ENCODE measurements around the gene RPP25L. TPM values are rescaled to one million over a fixed set of nuclear protein-coding genes. Genes with fewer than 3 reads are reported as not detected.
A peak's percentile ranks its signal among the peaks of the same experiment; 100 is the strongest.

RPP25L gene
- polyA plus RNA-seq, 3 donors, result 20.1 to 42.3 (median 39.4) TPM

GRCh38 chr9:34566322-34566721, 45.6 kb downstream of the RPP25L start:
- Mint-ChIP-seq H3K9me3 (peaks cover 0 to 10% (median 7%) of the 10 kb centered on the region in 7 donors), H3K27ac (peak overlapping the region in 1 of 7 donors; percentile 0), H3K27me3 (ENCODE audit: low read depth in 3 of 3) (peaks cover 18 to 22% (median 19%) of the 10 kb centered on the region in 3 donors), H3K36me3 (no peaks in the 10 kb centered on the region), H3K4me1 (no peaks in the 10 kb centered on the region), H3K4me3 (no peak overlapping the region)
- WGBS (ENCODE audit: insufficient coverage), result 72% methylated on average over 8 of the region's 8 CpGs
- H3K79me2 ChIP-seq (ENCODE audit: insufficient read depth, low read length), result no peaks in the 10 kb centered on the region
- no peaks in the 10 kb centered on the region for H3K36me3 ChIP-seq (replicated peaks in 1 of 2; ENCODE audit: control insufficient read depth in 1 of 2, insufficient read depth in 2 of 2, low read length in 2 of 2)
- intact Hi-C loops (cut with micrococcal nuclease), result no loop called here
- peaks cover 0 to 7% of the 10 kb centered on the region in 2 donors for H3K9me3 ChIP-seq (replicated peaks in 1 of 2; ENCODE audit: control insufficient read depth in 1 of 2, insufficient read depth in 1 of 2, low read length in 2 of 2)
- peaks cover 0 to 2% of the 10 kb centered on the region in 2 donors for H3K27me3 ChIP-seq (ENCODE audit: control insufficient read depth in 2 of 2, insufficient read depth in 2 of 2, low read length in 2 of 2)
- no peak overlapping the region for H3K4me2 ChIP-seq (replicated peaks; ENCODE audit: extremely low read depth, low read length, poor library complexity, severe bottlenecking)
- H3K4me1 ChIP-seq (ENCODE audit: control insufficient read depth in 1 of 2, insufficient read depth in 2 of 2, low read length in 2 of 2), result no peaks in the 10 kb centered on the region
- H4K20me1 ChIP-seq (ENCODE audit: insufficient read depth, low read length), result no peaks in the 10 kb centered on the region
- H3K9ac ChIP-seq (ENCODE audit: insufficient read depth, low read length, poor library complexity, severe bottlenecking), result no peak overlapping the region
- TF ChIP-seq CTCF (IDR thresholded peaks at IDR 0.05), result no peak
- no peak overlapping the region for H3K4me3 ChIP-seq (replicated peaks in 1 of 3; ENCODE audit: low read depth in 2 of 3, low read length in 3 of 3)
- H3K27ac ChIP-seq (ENCODE audit: low read depth in 1 of 2, low read length in 2 of 2), result no peak overlapping the region
- no peak for DNase-seq
- H2AFZ ChIP-seq (ENCODE audit: insufficient read depth, low read depth, low read length, poor library complexity, severe bottlenecking), result no peak overlapping the region

- Mint-ChIP-seq H3K27me3 (ENCODE audit: low read depth in 3 of 3) (peaks cover 21 to 24% (median 21%) of the 10 kb centered on the region in 3 donors), H3K27ac (no peak overlapping the region), H3K36me3 (no peaks in the 10 kb centered on the region), H3K9me3 (peaks cover 0 to 10% (median 7%) of the 10 kb centered on the region in 7 donors), H3K4me3 (no peak overlapping the region), H3K4me1 (no peaks in the 10 kb centered on the region)
- Histone ChIP-seq H4K20me1 (ENCODE audit: insufficient read depth, low read length) (no peaks in the 10 kb centered on the region), H2AFZ (ENCODE audit: insufficient read depth, low read depth, low read length, poor library complexity, severe bottlenecking) (no peak overlapping the region), H3K4me2 (replicated peaks; ENCODE audit: extremely low read depth, low read length, poor library complexity, severe bottlenecking) (no peak overlapping the region), H3K36me3 (replicated peaks in 1 of 2; ENCODE audit: control insufficient read depth in 1 of 2, insufficient read depth in 2 of 2, low read length in 2 of 2) (no peaks in the 10 kb centered on the region), H3K4me3 (replicated peaks in 1 of 3; ENCODE audit: low read depth in 2 of 3, low read length in 3 of 3) (no peak overlapping the region), H3K9me3 (replicated peaks in 1 of 2; ENCODE audit: control insufficient read depth in 1 of 2, insufficient read depth in 1 of 2, low read length in 2 of 2) (peaks cover 0 to 7% of the 10 kb centered on the region in 2 donors), H3K9ac (ENCODE audit: insufficient read depth, low read length, poor library complexity, severe bottlenecking) (no peak overlapping the region), H3K79me2 (ENCODE audit: insufficient read depth, low read length) (no peaks in the 10 kb centered on the region), H3K4me1 (ENCODE audit: control insufficient read depth in 1 of 2, insufficient read depth in 2 of 2, low read length in 2 of 2) (no peaks in the 10 kb centered on the region), H3K27me3 (ENCODE audit: control insufficient read depth in 2 of 2, insufficient read depth in 2 of 2, low read length in 2 of 2) (peaks cover 0 to 2% of the 10 kb centered on the region in 2 donors), H3K27ac (ENCODE audit: low read depth in 1 of 2, low read length in 2 of 2) (no peak overlapping the region)
- intact Hi-C loops (cut with micrococcal nuclease), result no loop called here
- no peak for DNase-seq
- TF ChIP-seq CTCF (IDR thresholded peaks at IDR 0.05), result no peak
- 81% methylated on average over 3 of the region's 8 CpGs for WGBS (ENCODE audit: insufficient coverage)
These were observed 46.0 kb downstream of the RPP25L start for GRCh38 chr9:34565856-34566255.
